ENCODE data around the gene HDLBP.

GRCh38 chr2:241209271-241209670 is 106.2 kb downstream of the HDLBP start:
- TF ChIP-seq GATA3 (IDR thresholded peaks at IDR 0.05; ENCODE audit: low read depth, low read length): no peak
- TF ChIP-seq GATA2 (IDR thresholded peaks at IDR 0.05; ENCODE audit: low read depth, low read length): no peak

All from SH-SY5Y (cell line).